CD1c-positive myeloid dendritic cell (primary cell): ENCODE data around the gene ORC1.
"Not testable (repeated sequence)": the region's sequence is repeated elsewhere in the genome, so short reads cannot be mapped to it uniquely, and the experiment has no call there.

ENCODE experiments used
- DNase-seq: peaks from one replicate; pipeline ENCODE4 v3.0.0-alpha.2; 2016; ENCODE audit errors: extremely low spot score

Gene ORC1

DNA sequence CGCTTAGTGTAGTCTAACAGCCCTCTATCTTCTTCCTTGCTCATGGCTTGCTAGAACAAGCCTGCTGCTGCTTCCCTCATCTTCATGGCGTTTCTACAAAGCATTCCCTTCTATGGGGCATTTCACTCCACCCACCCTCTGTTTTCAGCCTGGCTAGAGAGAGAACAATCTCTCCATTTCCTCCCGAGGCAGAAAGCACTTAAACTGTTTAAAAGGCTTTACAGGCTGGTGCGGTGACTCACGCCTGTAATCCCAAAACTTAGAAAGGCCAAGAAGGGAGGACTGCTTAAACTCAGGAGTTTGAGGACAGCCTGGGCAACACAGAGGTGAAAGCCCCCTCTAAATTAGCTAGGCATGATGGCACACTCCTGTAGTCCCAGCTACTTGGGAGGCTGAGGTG, 17.8 kb downstream of the ORC1 start:
- DNase-seq: no peak

DNA sequence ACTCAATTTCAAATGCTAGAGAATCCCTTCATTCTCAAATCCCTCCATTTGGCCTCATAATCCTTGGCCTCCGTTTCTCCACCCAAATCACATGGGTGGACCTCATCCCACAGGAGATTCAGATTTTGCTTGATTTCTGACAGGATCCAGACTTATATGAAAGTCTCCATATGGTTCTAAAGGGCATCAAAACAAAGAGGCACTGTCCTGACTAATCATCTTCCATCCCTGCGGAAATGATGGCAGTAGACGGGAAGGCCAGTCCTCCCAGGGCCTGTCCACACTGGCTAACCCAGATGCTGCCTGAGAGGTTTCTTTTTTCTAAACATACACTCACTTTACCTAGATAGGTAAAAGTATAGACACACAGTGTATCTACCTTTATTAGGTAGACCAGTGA, 18.8 kb downstream of the ORC1 start:
- no peak for DNase-seq

DNA sequence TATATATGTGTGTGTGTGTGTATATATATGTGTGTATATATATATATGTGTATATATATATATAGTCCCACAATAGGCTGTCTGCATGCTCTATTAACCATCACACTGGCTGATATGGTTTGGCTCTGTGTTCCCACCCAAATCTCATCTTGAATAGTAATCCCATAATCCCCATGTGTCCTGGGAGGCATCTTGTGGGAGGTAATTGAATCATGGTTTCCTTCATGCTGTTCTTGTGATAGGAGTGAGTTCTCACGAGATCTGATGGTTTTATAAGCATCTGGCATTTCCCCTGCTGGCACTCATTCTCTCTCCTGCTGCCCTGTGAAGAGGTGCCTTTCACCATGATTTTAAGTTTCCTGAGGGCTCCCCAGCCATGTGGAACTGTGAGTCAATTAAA, 34.4 kb downstream of the ORC1 start:
- not testable (repeated sequence) for DNase-seq

DNA sequence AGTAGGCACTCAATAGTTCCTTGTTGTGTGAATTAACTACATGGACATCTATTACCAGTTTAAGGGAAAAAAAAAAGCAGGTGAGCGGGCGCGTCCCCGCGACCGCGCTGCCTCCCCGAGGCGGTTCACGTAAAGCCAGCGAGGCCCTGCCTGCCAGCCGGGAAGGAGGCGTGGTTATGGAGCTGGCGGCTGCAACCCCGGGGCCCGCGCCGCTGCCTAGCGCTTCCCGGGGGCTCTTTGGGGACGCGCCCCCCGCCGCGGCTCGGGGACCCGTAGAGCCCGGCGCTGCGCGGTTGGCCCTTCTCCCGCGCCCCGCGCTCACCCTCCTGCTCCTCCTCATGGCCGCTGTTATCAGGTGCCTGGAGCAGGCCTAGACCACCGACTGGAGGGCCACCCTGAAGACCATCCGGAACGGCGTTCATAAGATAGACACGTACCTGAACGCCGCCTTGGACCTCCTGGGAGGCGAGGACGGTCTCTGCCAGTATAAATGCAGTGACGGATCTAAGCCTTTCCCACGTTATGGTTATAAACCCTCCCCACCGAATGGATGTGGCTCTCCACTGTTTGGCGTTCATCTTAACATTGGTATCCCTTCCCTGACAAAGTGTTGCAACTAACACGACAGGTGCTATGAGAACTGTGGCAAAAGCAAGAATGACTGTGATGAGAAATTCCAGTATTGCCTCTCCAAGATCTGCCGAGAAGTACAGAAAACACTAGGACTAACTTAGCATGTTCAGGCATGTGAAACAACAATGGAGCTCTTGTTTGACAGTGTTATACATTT, 35.6 kb downstream of the ORC1 start:
- peak; percentile 37 for DNase-seq

DNA sequence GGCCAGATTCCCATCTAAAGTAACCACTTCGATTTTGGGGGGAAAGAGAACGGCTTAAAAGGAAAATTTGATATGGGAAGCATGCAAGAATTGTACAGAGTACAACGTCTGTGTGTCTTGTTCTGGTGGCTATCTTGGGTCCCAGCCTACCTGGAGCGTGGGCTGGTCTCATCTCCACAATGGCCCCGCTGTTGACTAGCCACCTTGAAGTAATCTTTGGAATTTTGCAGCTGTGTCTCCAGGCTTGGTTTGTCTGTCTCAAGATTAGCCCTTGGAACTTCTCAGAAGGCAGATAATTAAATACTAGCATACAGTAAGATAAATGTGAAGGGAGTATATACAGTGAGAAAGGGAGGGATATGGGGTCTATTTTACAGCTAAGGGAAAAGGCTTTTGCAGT, 37.0 kb downstream of the ORC1 start:
- DNase-seq: no peak

DNA sequence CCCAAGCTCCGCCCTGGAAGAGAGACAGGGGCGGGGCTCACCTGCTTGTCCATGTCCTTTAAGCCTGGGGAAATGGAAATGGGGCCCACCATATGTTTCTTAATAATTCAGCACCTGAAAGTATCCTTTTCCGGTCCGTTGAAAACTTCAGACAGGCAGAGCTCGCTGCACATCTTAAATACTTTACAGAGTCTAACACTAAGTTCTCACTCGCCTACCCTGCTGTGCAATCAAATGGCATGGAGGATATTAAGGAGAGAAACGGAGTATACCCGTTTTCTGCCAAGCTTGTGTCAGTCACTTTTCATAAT, 37.8 kb downstream of the ORC1 start:
- no peak for DNase-seq

DNA sequence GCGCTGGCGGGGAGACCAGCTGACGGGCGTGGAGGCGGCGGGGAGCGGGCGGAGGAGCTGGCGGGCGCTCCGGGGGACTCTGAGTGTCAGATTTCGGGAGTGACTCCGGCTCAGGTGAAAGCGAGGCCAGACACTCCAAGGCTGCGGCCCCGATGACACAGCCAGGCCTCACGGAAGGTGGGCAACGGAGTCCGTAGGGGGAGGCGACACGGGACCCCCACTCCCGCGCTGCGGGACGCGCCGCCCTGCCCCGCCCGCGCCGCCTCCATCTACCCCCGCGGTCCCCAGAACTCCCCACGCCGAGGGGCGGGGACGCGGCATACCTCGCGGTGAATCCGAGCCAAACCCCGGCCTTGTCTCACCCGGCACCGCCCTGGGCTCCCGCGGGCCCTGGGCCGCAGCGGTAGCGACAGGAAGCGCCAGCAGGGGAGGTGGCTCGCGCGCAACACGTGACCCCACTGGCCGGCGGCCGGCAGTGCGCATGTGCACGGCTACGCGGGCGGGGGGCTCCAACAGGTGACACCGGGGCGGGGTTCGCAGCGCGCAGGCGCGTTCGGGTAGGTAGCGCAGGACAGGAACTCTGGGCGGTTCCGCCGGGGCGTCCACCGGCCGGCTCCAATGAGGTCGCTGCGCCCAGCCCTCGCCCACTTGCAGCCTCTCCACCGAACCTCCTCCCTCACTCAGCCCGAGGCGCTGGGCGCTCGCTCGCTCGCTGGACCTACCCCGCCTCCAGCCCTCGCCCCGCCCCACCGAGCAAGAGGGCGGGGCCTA, 38.3 kb downstream of the ORC1 start, which contains the start of gene CC2D1B:
Gene CC2D1B (minus strand): TSS at position 460 of the 771 bp plus-strand sequence. CDS start 1,585 bp downstream, outside the sequence.
- DNase-seq: peak; percentile 99

DNA sequence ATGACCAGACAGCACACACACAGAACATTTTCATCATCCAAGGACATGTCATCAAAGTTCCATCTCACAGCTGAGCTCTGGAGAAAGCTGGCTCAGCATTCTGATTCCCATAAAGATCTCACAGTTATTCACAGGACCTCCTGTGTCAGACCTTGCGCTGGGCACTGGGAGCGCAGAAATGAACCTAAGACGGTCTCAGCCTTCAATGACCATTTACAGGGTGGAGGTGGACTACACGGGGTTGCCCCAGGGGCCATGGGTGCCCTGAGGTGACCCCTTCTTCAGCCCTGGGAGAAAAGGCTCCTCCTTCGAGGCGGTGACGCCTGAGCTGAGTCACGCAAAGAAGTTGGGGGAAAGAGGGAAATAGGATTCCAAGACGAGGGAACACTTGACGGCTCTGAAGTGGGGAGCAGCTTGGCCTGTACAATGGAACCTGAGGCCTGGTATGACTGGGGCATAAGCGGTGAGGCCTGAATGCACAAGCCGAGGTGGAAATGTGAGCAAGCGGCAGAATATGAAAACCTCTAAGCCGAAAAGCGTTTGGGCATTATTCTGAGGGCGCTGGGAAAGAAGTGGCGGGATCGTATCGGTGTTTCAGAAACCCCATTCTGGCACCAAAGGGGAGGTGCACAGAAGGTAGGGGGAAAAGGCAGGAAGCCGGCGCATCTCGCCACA, 39.0 kb downstream of the ORC1 start:
- DNase-seq: peak; percentile 69

DNA sequence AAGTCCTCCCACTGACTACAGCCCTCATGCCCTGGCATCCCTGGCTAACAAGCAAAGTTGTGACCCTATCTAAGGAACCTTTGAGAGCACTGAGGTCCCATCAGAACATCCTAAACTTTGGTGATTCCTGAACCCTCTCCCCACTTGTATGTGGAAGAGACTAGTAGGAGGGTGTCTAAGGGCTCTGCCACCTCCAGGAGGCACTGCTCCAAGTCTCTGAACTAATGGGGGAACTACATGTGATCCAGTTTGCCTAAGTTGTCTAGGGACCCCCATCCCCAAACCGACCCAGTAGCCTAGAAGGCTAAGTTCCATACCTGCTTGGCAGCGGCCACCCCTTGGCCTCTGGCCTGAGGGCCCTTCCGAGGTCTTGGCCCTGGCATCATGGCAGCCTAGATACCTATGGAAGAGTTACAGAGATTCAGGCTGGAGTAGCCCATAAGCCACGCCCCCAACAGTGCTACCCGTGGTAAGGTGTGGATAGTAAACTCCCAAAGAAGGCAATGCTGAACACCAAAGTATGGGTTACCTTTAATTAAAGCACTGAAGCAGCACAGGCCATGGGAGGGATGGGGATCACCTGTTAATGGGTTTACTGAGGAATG, 39.9 kb downstream of the ORC1 start:
- DNase-seq: no peak

DNA sequence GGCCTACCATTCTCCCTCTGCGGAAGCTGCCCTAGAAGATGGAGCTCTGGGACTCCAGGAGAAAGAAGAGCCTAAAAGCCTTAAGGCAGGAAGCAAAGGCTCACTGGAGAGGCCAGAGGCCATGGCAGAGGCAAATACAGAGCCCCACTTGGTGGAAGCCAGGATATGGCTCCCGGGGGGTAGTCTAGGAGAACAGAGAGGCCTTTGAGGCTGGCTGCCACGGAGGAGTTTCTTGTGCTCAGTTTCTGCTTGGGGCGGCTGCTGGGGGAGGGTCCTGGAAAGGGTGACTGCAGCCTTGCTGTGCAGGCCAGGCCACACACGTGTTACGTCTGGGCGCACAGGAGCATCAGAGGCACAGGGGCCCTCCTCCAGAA, 43.6 kb downstream of the ORC1 start:
- DNase-seq: no peak

DNA sequence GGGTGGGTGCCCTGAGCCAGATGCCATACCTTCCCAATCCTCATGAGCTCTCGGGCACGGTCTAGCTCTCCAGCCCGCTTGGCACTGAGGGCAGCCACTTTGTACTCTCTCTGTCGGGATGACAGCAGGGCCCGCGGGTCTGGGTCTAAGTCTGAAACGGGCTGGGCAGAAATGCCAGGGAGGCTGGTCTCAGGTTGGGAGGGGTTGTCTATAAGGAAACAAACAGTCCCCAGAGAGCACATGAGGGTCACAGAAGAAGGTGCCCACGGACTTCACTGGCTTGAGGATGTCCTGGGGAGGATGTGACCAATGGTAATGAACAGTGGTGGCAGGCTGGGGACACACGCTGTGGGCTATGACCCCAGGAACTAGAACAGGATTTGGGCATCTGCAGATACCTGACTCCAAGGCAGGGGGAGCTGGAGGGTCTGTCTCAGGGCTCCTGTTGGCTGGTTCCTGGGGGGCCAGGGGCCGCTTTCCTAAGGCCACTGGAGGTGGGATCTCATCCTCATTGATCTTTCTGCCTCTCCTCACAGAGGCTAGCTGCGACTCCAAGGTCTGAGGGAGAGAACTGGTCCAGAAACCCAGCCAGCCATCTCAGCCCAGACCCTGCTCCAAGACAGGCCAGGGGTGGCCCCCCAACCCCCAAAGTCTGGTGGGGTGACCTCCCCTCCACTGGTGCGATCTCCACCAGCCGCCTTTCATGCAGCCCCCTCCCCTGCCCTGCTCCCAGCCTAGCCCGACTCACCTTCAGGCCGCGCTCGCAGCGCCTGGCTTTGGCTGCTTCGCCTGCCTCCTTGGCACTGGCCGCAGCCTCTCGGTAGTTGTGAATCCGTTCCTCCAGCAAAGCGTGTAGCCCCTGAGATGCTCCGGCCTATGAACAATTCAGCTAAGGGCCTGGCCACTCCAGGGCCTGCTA, 44.3 kb downstream of the ORC1 start:
- no peak for DNase-seq

DNA sequence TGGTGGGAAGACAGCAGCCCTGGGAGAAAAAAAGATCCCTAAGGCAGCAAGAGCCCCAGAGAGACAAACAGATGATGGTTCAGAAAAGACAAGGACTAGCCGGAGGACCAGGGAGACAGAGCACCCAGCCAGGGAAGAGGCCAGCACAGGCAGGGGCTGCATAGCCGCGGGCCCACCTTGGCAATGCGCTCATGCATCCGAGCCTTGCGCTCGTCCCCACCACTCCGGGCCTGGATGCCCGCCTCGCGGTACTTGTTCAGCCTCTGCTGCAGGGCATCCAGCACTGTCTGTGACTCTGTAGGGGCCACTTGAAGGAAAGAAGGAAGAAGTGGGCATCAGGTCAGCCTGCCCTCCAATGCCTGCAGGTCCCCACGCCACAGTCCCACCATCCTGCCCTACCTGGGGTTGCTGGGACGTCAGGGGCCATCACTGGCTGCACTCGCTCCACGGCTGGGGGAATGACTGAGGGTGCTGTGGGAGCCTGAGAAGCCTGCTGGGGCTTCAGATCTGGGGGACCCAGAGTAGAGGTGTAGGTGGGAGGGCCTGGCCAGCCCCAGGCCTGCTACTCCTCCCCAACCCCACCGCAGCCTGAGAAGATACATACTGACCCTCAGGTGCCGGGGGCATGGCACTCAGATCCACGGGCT, 45.2 kb downstream of the ORC1 start:
- no peak for DNase-seq

DNA sequence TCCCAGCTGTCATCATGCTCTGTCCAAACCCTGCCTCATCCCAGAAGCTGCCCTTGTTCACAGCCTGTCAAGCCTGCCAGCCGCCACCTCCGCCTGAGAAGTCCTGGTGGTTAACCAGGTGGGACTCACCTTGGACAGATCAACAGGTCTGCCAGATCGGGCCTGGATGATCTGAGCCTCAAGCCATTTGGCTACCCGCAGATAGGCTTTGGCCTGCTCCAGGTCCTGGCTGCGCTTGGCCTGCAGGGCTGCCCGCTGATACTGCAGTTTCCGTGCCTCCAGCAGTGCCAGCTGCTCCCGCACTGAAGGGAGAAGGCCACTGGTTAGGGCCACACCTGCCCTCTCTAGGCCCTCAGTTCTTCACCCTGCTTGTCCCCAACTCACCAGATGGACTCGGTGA, 46.8 kb downstream of the ORC1 start:
- DNase-seq: no peak

DNA sequence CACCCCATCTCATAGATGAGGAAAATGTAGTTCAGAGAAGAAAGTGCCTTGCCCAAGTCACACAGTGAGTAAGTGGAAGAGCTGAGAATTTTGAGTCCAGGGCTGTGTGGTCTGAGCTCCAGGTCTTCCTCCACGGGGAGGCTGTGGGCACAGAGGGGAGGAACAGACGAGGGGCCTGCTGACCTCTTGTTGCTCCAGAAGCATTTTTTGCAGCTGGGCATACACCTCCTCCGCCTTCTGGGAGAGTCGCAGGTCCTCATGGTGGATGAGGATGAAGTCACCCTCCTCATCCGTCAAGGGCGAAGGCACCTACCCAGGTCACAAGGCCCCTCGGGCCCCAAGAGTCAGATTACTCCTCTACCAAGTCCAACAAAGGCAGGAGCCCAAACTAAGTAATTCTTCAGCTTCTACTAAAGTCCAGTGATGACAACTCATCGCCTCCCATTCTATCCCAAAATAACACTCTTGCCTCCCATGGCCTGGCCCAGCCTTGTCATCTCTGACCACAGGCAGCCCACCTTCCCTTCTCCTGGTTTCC, 47.3 kb downstream of the ORC1 start:
- DNase-seq: no peak

DNA sequence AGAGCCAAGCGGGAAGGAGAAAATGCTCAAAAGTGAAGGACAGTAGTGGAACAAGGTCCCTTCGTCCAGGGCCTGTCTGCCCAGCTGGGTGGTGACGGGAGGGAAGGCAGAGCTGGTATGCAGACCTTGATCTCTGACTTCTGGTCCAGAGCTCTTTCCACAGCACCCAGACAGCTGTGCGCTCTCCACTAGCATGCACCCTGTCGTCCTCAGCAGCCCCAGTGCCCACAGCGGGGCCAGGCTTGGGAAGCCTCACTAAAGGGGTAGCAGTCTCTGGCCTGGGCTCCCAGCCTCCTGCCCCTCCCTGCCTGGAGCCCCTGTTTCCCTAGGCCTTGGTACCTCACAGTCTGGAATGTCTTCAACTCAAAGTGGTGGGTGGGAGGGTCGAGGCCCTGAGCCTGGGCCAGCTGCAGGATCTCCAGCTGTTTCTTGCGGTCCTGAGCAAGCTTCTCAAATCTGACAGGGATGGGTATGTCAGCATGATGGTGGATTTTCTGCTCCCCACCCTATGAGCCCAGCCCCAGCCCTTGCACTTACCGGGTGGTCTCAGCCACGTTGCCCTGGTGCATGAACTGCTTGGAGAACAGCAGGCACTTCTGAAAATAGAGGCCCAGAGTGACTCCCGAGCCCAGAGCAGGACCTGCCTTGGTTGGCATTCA, 48.2 kb downstream of the ORC1 start:
- DNase-seq: no peak

DNA sequence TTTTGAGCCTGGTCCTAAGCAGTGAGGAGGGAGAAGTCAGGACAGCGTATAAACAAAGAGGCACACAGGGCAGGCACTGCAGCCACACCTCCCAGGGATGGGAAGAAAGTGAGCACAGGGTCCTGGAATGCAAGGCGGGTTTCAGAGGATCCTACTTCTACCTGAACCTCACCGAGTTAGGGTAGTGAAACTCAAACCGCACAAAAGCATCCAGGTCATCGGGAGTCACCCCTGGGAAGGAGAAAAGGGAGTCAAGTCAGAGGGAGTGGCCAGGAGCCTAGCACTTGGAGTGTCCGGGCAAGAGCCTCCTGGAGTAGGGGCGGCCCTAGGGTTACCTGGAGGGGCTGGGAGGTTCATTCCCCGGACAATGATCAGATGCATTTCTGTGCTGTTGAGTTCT, 48.8 kb downstream of the ORC1 start:
- no peak for DNase-seq

DNA sequence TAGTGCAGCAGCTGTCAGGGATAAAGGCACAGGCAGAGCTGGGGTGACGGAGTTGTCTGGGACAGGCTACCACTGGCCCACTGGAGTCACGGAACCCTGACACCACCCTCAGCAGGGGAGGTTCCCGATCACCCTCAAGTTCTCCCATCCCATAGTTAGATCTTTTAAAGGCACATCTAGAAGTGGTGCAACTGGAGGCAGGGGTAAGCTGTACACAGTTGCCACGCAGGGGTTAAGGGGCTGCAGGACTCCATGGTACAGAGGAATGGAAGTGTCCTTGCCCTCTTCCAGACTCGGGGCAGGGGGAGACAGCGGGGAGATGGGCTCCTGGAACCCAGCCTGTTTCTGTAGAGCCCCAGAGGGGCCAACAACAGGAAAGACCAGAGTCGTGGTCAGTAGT, 51.5 kb downstream of the ORC1 start:
- DNase-seq: no peak

DNA sequence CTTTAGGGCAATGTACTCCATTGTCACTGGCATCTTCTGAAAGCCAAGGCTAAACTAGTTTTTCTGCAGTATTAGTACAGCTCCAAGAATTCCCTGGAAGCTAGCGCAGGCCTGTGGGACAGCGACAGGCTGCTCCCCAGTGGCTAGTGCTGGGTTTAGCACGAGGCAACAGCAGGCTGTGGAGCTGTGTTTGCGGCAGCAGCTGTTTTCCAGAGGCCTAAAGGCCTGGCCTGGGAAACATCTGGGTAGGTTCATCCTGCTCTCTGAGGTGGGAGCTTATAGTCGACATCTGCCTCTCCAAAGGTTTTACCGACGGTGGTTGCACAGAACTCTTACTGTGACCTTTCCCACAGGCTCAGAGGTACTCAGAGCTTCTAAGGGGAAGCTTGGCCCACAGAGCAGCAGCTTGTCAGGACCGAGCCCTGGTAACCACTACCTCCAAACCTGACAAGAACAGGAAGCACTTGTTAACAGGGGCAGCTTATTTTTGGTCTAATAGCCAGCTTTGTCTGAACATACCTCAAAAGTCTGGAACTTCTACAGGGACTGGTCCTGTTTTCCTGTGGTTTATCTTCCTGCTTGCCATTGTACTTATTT, 55.4 kb downstream of the ORC1 start:
- no peak for DNase-seq

DNA sequence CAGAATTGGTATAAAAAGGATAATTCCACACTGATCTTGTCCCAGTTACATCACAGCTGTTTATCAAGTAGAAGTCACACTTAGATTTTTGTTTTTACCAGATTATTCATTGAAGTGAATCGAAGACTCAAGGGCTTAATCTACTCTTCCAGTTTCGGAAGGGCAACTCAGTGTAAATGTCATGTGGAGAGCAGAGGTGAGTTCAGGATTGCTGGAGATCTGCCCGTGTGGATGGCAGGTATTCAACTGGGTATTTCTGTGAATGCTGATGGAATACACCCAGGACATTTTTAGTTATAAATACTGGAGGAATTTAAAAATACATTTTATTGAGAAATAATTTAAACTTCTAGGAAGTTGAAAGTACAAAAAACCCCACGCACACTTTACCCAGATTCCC, 57.6 kb downstream of the ORC1 start:
- DNase-seq: no peak

DNA sequence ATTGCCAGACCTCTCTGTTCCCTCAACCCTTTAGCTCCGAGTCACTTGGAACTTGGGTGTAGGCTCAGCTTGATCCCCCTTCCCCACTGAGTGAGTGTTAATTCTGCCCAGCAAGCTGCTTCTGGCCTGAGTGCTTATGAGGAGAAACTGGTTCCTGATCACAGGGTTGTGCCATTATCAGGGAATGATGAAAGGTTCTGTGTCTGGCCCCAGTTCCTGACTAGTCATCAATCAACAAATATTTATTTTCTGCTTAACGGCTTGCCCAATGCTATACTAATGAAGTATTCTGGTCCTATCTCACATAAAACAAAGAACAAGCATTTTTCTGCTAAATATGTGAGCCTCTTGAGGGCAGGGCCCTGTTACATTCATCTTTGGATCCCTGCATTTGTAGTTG, 59.0 kb downstream of the ORC1 start:
- DNase-seq: no peak
